Endothelial cell (in vitro differentiated cells): ENCODE data around the gene RAB3GAP2. TPM values are rescaled to one million over a fixed set of nuclear protein-coding genes. Genes with fewer than 3 reads are reported as not detected.

Experiments
- DNase-seq: peaks from one replicate; pipeline ENCODE4 v3.0.0; 2021; ENCODE audit warnings: low spot score
- H3K27ac Mint-ChIP-seq: one replicate; pipeline ENCODE4 v1.8.0; 2021; ENCODE audit warnings: mixed read lengths, inconsistent platforms; ENCODE audit not compliant: unreplicated experiment
- H3K27me3 Mint-ChIP-seq: one replicate; pipeline ENCODE4 v1.8.0; 2021; ENCODE audit warnings: mild to moderate bottlenecking, moderate library complexity, mixed read lengths, inconsistent platforms; ENCODE audit not compliant: unreplicated experiment
- H3K36me3 Mint-ChIP-seq: one replicate; pipeline ENCODE4 v1.8.0; 2021; ENCODE audit warnings: mild to moderate bottlenecking, low read depth, mixed read lengths, inconsistent platforms; ENCODE audit not compliant: unreplicated experiment
- H3K4me1 Mint-ChIP-seq: one replicate; pipeline ENCODE4 v1.8.0; 2021; ENCODE audit warnings: mild to moderate bottlenecking, mixed read lengths, inconsistent platforms; ENCODE audit not compliant: unreplicated experiment
- H3K4me3 Mint-ChIP-seq: one replicate; pipeline ENCODE4 v1.8.0; 2021; ENCODE audit warnings: mild to moderate bottlenecking, mixed read lengths, inconsistent platforms; ENCODE audit not compliant: unreplicated experiment
- H3K9me3 Mint-ChIP-seq: one replicate; pipeline ENCODE4 v1.8.0; 2021; ENCODE audit warnings: mixed read lengths, inconsistent platforms; ENCODE audit not compliant: unreplicated experiment
- CTCF ChIP-seq: fragments of 200-600 bp; sonication (generic); IDR thresholded peaks from one replicate; pipeline ENCODE4 v1.5.0; 2021; ENCODE audit warnings: antibody characterized with exemption; ENCODE audit not compliant: unreplicated experiment
- long read RNA-seq: library from polyadenylated mRNA; unstranded; transcript quantifications from one replicate; pipeline ENCODE4 v2.0.0, GENCODE V29; 2020; ENCODE audit not compliant: unreplicated experiment
- total RNA-seq: library from RNA; stranded (reverse); fragmentation: NEBNext Ultra II Directional; extraction: Animal tissue kit (Norgen Biotek cat#: 25700); gene quantifications from one replicate; pipeline ENCODE4 v1.2.1, GENCODE V29; 2021; ENCODE audit not compliant: unreplicated experiment

RAB3GAP2 gene
- total RNA-seq, result 34.5 TPM
- long read RNA-seq, partial matches to known transcripts, result 1 of 2 reads
- long read RNA-seq, other reads (novel, unspliced or antisense), result 1 of 2 reads

- TF ChIP-seq CTCF, result no peak
- peak within 1 kb of the TSS; percentile 81 for H3K27ac Mint-ChIP-seq
Measured at GRCh38 chr1:220272047-220272840, at the start of gene RAB3GAP2. TSS of gene RAB3GAP2 (minus strand) at chr1:220272453. CDS start at chr1:220272337, 116 bp downstream.

GRCh38 chr1:220321758-220322157, 49.5 kb upstream of the RAB3GAP2 start:
- Mint-ChIP-seq H3K4me1 (peaks cover 10% of the 10 kb centered on the region), H3K9me3 (no peaks in the 10 kb centered on the region), H3K36me3 (no peaks in the 10 kb centered on the region), H3K27me3 (peaks cover 3% of the 10 kb centered on the region), H3K4me3 (no peak overlapping the region), H3K27ac (no peak overlapping the region)
- DNase-seq, result no peak
- no peak for TF ChIP-seq CTCF

More at GRCh38 chr1:220272047-220272840, at the start of gene RAB3GAP2:
- Mint-ChIP-seq H3K36me3 (peaks cover 3% of the 10 kb centered on the region), H3K4me1 (peaks cover 2% of the 10 kb centered on the region), H3K4me3 (no peak within 1 kb of the TSS), H3K9me3 (no peaks in the 10 kb centered on the region), H3K27me3 (peaks cover 2% of the 10 kb centered on the region)
- DNase-seq, result peak; percentile 94

- Mint-ChIP-seq H3K36me3 (no peaks in the 10 kb centered on the region), H3K4me3 (peak overlapping the region; percentile 2), H3K27ac (no peak overlapping the region), H3K27me3 (peaks cover 3% of the 10 kb centered on the region), H3K4me1 (peaks cover 10% of the 10 kb centered on the region), H3K9me3 (no peaks in the 10 kb centered on the region)
- no peak for DNase-seq
- no peak for TF ChIP-seq CTCF
Measured at GRCh38 chr1:220320709-220321108, 48.5 kb upstream of the RAB3GAP2 start.

GRCh38 chr1:220318673-220319072, 46.4 kb upstream of the RAB3GAP2 start:
- Mint-ChIP-seq H3K4me3 (no peak overlapping the region), H3K27me3 (peaks cover 3% of the 10 kb centered on the region), H3K4me1 (peaks cover 10% of the 10 kb centered on the region), H3K9me3 (no peaks in the 10 kb centered on the region), H3K27ac (no peak overlapping the region), H3K36me3 (no peaks in the 10 kb centered on the region)
- DNase-seq, result no peak
- no peak for TF ChIP-seq CTCF

GRCh38 chr1:220317161-220317560, 44.9 kb upstream of the RAB3GAP2 start:
- Mint-ChIP-seq H3K4me3 (no peak overlapping the region), H3K27ac (no peak overlapping the region)
- no peak for DNase-seq

More at GRCh38 chr1:220317161-220317560, 44.9 kb upstream of the RAB3GAP2 start:
- peaks cover 3% of the 10 kb centered on the region for H3K27me3 Mint-ChIP-seq
- TF ChIP-seq CTCF, result no peak
- peaks cover 10% of the 10 kb centered on the region for H3K4me1 Mint-ChIP-seq
- no peaks in the 10 kb centered on the region for H3K9me3 Mint-ChIP-seq
- H3K36me3 Mint-ChIP-seq, result no peaks in the 10 kb centered on the region
